Endothelial cell of hepatic sinusoid (primary cell): ENCODE measurements around the gene GJD4.

ENCODE experiments used
- in situ Hi-C: cut with HindIII; loops from 2 replicates; pipeline ENCODE4 v1.10.0; 2017; ENCODE audit warnings: low sequenced_read_pairs

The GJD4 gene

DNA sequence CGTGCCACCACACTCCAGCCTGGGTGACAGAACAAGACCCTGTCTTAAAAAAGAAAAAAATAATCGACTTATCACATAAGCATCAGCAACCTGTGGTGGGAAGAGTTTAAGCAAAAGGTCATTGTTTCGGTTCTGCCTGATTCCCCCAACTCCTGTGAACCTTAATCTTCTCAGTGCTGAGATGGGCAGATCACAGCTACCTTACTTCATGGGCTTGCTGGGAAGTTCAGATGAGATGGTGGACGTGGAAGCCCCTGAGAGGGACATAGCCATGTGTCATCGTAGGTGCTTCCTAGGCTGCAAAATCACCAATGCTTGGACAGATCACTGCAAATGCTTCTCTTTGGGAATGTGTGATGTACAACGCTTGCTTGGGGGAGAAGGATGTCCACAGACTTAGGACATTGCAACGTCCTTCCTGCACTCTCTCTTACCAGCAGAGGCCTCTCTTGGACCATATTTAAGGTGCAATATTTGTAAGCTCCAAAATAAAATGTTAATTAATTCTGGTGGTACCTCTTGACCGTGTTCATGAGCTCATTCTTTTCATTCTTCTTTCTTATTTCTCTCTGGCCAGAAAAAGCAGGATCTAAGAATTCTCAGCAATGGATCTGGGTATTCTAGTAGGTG, 8.6 kb downstream of the GJD4 start:
- in situ Hi-C loops: no loop called here

DNA sequence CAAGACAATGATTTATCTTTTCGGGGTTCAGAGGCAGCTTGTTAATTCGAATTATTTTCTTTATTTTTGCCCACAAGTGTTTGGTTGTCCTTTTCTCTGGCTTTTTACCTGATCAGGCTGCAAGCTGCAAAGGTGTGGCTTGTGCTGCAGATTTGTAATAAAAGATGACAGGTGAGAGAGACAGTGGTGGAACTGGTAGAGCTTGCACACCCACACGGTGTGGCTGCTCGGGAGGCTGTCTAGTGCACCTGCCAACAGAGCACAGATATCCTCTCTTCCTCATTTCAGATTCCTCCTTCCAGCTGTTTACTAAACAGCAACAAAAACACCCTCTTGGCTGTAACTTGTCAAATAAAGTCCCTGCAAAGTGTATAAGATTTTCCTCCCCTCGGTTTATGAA, 9.2 kb downstream of the GJD4 start:
- in situ Hi-C loops: no loop called here

DNA sequence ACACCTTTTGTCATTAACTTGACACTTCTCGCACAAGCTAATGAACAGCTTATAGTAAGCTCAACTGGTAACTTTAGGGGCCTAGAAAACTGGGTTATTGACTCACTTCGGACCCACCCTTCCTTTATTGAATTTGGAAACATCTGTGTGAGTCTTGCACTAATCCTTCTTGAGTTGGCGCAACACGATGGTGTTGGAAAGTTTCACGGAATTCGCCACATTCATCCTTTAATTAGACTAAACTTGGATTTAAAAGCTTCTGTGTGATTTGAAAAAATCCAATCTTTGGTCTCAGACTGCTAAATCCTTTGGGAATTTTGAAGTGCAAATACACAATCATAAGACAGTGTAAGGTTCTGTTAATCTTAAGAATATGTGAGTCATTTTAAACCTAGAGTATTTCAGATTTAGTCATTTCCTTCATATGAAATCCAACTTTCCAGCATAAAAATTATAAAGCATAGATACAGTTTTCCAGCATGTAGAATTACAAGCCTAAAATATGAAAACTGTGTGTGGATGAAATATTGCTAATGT, 21.9 kb downstream of the GJD4 start:
- in situ Hi-C loops: no loop called here

DNA sequence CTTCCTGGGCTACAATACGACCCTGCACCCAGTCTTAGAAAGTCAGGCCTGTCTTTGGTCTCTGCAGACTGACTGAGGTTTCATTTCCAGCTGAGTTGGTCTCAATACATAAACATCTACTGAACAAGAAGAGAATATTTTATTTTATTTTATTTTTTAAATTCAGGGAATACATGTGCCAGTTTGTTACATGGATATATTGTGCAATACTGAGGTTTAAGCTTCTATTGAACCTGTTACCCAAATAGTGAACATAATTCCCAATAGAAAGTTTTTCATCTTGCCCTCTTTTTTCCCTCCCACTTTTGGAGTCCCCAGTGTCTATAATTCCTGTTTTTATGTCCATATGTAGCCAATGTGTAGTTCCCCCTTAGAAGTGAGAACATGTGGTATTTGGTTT, 26.3 kb downstream of the GJD4 start:
- in situ Hi-C loops: no loop called here

DNA sequence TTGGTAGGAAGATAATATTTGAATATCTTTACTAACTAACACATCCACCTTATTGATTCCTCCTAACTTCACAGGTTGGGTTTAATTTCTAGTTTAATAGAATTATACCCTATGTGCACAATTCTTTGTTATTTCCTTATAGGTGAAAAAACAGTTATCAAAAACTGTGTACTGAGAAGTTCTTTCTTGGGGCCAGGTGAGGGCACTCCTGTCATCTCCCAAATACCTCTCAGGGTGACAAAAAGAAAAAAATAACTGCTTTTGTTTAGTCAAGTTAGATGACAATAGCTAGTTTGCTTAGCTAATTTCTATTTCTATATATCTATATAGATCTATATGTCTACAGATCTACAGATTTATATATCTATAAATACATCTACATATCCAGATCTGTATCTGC, 26.9 kb downstream of the GJD4 start:
- in situ Hi-C loops: no loop called here

DNA sequence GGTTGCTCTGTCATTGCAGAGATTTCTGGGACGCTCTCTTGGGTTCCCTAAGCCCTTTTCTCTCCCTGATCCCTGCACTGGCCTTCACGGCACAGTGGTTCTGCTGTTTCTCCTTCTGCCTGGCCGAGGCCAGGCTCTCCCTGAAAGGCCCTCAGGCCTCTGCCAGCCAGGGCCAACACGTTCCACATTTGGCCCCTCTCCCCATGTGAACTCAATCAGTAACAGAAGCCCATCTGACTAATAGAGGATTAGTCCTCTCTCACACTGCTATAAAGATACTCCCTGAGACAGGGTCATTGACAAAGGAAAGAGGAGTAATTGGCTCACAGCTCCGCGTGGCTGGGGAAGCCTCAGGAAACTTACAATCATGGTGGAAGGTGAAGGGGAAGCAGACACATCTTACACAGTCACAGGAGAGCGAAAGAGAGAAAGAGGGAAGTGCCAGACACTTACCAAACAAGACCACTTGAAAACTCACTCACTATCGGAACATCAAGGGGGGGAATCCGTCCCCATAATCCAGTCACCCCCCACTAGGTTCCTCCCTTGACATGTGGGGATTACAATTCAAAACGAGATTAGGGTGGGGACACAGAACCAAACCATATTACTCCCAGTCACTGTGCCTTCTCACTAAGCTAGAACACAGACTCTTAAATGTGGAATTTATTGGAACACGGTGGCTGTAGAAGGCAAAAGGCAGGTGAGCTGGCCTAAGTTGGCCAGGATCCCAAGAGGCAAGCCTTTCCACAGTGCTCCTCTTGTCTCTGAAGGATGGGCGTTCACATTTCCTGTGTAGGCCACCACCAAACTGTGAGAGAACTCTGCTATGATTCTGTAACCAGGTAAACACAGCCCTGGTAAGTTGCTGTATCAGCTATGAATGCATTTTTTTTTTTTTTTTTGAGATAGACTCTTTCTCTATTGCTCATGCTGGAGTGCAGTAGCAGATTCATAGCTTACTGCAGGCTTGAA, 28.2 kb downstream of the GJD4 start:
- in situ Hi-C loops: no loop called here

DNA sequence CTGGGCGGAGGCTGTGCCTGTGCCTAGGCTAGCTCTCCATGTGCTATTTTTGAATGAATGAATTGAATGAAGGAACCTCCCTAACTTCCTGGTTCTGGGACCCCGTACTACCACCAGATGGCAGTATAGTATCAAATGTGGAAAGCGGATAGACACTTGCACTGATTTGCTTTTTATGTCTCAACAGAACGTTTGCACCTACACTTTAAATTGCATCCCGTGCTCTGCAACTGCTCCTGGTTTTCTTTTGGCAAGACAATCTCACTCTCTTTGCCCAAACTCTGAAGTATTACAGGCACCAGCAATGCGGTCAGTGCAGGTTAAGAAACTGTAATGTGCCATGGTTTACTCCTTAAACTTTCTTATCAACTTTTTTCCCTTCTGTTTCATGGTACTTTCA, 30.4 kb downstream of the GJD4 start:
- in situ Hi-C loops: loop anchor here (5.0 kb wide), 2 partner anchors 53 to 1142 kb away; no protein-coding TSS in a partner anchor

DNA sequence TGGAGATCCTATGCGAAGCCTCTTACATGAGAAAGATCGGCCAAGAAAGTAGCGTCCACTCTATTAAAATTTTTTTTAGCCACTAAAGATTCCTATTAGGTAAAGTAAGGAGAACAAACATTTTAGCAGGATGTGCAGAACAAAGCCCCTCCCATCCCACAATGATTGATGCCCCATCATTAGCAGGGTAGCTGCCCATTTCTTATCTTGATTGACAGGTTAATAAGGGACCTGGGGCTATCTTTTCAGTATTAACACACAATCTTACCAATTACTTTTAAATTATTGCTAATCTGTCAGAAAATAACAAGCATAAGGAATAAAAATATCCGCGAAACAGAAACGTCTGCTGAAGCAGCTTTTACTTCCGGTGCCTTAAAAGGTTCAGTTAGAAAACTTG, 31.8 kb downstream of the GJD4 start:
- in situ Hi-C loops: loop anchor here (5.0 kb wide), 2 partner anchors 55 to 1140 kb away; no protein-coding TSS in a partner anchor

DNA sequence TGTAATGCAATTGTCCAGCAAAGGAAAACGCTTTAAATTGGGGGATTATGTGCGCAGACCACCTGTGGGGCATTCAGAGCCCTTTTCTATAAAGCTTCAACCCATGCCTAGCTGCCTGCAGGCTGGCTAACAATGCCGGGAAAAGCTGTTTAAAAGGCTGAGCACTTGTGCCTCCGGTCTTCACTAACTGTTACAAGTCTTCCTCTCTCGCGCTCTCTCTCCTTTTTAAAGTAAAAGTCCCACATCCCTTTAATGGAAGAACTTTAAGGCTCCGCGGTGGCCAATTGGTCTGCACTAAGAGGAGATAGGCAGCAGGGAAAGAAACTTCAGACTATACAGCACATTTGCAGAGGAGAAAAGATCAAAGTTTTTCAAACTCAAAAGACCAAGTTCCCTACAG, 32.3 kb downstream of the GJD4 start:
- in situ Hi-C loops: loop anchor here (5.0 kb wide), 2 partner anchors 55 to 1140 kb away; no protein-coding TSS in a partner anchor

DNA sequence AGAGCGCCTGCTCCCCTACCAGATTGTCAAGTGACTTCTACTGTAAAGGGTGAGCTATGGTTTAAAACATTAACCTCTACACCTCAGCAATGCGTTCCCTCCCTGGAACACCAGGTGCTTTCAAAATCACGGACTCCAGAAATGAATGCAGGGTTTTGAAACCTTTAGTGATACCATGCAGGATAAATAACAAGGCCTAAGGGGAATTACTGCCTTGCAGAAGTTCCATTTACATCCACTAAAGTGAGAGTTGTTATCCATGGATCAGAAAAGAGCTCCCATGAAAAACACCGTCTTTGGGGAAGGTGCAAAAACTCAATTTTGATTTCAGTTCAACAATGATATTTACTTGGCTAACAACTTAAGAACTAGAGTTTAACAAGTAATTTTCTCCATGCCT, 33.0 kb downstream of the GJD4 start:
- in situ Hi-C loops: loop anchor here (5.0 kb wide), 2 partner anchors 56 to 1139 kb away; no protein-coding TSS in a partner anchor

DNA sequence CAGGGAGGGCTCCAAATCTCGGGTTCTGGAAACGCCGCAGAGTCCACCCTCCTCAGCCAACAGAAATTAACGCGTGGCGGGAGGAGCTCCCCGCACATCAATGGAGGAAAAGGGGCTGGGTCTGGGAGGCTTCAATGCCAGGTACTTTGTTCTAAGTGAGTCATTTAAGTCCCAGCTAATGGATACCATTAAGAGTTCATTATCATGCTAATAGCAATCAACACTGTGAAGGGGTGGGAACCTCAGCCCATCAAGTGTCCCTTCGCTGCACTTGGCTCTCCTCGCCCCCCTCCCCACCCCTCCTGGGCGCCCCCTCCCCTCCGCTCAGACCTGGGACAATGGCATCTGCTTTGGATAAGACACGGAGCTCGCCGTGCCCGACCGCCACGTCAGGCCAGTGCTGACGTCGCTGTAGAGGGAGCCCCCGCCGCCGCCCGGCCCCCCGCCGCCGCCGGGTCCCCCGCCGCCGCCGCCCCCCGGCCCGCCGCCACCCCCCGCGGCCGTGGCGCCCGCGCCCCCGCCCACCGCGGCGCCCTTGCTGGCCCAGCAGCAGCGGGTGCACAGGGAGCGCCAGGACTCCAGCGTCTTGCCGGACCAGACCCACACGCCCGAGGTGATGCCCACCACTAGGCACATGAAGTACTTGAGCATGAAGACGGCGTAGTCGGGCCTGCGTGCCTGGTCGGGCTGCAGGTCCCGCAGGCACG, 34.0 kb downstream of the GJD4 start:
- in situ Hi-C loops: loop anchor here (5.0 kb wide), 2 partner anchors 57 to 1138 kb away; no protein-coding TSS in a partner anchor

DNA sequence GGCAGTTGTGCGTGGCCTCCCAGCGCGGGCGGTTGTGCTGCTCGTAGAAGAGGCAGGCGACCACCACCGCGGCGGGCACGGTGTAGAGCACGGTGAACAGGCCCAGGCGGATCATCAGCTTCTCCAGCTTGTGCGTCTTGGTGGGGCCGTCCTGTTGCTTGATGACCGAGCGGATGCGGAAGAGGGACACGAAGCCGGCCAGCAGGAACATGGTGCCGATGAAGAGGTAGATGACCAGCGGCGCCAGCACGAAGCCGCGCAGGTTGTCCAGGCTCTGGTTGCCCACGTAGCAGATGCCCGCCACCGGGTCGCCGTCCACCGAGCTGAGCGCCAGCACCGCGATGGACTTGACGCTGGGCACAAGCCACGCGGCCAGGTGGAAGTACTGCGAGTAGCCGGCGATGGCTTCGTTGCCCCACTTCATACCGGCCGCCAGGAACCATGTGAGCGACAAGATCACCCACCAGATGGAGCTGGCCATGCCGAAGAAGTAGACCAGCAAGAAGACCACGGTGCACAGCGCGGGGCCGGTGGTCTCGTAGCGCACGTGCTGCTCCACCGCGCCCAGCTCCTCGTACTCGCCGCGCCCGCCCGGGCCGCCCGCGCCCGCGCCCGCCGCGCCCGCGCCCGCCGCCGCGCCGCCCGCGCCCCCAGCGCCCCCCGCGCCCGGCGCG, 34.7 kb downstream of the GJD4 start:
- in situ Hi-C loops: loop anchor here (5.0 kb wide), 2 partner anchors 58 to 1137 kb away; no protein-coding TSS in a partner anchor

DNA sequence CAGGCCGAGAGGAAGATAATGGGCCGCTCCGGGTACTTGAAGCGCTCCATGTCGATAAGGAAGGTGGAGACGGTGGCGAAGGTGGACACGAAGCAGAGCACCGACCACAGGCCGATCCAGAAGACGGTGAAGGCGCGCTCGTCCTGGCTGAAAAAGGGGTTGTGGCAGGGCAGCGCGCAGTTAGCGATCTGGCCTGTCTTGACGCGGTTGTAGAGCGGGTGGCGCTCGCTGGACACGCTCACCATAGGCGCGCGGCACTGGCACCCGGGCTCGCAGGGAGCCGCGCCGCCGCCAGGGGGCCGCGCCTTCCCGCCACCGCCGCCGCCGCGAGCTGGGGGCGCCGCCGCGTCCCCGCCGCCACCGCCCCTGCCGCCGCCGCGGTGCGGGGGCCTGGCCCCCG, 35.3 kb downstream of the GJD4 start:
- in situ Hi-C loops: no loop called here

DNA sequence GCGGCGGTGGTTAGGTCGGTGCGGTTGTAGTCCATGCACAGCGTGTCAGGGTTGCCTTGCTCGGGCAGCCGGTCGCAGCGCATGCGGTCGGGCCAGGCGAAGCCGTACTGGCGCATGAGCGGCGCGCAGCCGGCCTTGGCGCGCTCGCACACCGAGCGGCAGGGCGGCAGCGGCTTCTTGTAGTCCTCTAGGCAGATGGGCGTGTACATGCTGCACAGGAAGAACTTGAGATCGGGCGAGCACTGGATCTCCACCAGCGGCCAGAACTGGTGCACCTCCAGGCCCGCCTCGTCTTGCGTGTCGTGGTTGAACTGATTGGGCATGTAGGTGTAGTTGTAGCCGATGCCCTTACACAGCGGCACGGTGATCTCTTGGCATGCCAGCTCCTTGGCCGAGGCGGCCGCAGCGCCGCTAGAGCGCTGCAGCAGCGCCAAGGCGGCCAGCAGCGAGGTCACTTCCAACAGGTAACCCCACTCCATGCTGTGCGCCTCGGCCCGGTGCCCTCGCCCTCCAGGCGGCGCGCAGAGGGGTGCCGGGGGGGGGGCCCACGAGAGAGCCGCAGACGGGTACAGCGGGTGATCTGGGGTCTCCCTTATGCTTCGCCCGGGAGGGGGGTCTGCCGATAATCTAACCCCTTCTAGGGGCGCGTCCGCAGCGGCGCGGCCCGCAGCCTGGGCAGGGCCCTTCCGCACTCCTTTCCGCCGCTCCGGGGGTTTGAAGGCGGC, 36.0 kb downstream of the GJD4 start:
- in situ Hi-C loops: no loop called here

DNA sequence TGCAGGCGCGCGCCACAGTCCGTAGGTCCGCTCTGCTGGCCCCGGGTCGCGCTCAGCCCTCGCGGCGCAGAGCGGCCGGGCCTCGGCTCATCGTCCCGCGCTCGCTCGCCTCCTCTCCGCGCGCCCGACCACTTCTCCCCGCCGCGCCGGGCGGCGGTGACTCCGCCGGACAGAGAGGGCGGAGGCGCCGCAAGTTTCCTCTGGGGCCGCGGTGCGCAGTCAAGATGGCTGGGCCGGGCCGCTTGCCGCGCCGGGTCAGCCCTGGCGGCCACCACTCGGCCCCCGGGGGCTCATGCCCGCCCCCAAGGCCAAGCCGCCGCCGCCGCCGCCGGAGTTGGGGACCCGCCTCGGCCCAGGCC, 36.5 kb downstream of the GJD4 start:
- in situ Hi-C loops: no loop called here

DNA sequence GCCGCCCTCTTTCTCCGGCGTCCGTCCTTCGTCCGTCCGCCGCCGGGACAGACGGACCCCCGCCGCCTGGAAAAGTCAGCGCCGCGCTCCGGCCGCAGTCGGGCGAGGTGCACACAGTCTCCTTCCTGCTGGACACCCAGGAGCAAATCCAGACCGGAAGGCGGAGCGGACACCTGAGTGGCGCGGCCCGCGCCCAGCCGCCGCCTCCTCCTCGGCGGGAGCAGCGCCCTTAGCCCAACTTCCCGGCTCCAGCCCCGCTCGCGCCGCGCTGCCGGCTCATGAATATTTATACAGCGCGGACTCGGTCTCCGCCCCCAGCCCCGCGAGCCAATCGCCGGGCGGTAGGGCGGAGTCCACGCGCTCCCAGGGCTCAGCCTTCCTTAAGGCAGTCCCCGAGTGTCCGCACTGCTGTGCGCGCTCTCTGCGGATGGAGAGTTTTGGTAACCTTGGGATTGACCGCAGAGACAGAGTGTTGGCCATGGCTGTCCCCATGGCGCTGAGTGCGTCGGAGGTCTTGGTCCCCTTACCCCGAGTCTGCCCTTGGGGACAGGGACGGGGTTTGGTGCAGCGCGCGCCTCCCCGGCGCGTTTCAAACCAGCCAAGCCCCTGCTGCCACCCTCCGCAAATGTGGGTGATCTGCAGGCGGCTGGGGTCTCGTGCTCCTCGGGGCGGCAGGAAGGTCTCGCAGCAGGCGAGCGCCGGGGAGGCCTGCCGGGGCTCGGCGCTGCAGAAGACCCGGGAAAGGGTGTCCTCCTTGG, 37.1 kb downstream of the GJD4 start, which contains the start of gene FZD8:
Gene FZD8 (minus strand): TSS at position 262 of the 758 bp plus-strand sequence. CDS start 867 bp downstream, outside the sequence.
- in situ Hi-C loops: no loop called here

DNA sequence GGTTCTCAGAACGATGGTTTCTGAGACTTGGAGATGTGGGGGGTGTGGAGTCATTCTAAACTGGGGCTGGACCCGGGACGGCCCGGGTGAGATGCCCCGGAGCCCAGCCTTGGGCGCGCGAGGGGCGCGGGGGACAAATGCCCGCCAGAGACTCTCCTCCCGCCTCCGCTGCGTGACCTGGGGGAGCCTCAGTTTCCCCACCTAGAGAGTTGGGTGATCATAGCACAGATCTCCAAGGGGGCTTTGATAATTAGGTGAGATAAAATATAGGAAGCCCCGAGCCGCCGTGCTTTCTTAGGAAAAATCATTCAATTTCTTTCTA, 37.6 kb downstream of the GJD4 start:
- in situ Hi-C loops: no loop called here

DNA sequence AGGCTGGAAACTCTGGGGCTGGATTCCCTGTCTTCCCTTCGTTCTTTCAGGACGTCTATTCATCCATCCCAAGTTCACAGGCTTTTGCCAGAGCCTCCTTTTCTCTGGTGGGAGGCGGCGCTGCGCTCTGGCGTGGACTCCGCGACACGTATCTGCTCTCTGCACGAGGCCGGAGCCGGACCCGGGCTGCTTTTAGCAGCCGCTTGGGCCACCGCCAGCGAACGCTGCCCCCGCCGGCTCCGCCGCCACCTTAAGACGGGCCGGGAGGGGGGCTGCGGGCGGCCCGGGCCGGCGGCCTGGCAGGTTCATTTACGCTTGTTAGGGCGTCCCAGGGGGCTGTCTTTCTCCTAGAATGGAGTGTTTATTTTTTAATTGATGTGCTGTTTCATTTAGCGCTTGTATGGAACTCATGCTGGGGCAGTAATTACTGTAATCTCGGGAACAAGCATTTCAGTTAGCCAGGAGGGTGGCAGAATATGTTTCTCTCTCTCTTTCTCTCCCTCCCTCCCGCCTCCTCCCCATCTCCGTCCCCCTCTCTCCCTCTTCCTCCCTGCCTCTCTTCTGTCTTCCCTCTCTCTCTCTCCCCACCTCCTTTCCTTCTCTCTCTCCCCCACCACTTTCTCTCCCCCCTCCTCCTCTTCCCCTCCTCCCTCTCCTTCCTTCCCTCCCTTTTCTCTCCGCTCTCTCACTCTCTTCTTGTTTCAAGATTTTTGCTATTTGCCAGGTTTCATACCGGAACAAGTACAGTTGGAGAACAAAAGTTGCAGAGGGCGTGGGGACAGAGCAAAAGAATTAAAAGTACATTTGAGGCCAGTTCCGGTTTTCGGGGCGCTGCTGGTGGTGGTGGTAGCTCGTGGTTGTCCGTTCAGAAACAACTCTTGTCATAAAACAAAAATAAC, 38.3 kb downstream of the GJD4 start:
- in situ Hi-C loops: no loop called here
